ENCODE data around the gene ALOX15.

Gene ALOX15

GRCh38 chr17:4582691-4583090, 58.8 kb downstream of the ALOX15 start:
- no peak for DNase-seq (ENCODE audit: low read depth)
- TF ChIP-seq MYC (IDR thresholded peaks at IDR 0.05; ENCODE audit: low read depth, low read length) = no peak
- TF ChIP-seq MAX (IDR thresholded peaks at IDR 0.05; ENCODE audit: low read depth, low read length) = no peak
- no peak overlapping the region for H3K4me3 ChIP-seq (ENCODE audit: low read depth, low read length)

DNA sequence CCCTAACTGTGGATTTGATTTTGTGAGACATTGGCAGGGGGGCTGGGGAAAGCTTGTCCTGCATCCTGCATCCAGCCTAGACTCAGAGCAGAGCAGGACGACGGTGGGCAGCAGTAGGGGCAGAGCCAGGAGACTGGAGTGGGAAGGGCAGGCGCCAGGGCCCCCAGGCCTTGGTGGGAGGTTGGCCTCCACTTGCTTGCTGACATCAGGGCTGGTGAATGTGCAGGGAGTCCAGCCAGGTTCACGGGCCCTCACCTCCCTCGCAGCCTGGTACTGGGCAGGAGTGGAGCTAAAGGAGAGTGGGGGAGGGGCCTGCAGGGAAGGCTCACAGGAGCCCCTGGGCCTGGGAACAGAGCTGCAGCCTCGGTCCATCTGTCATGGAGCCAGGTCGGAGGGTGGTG, 59.4 kb downstream of the ALOX15 start:
- H3K4me3 ChIP-seq (ENCODE audit: low read depth, low read length) = no peak overlapping the region
- no peak for DNase-seq (ENCODE audit: low read depth)
- TF ChIP-seq, protein P1, sequence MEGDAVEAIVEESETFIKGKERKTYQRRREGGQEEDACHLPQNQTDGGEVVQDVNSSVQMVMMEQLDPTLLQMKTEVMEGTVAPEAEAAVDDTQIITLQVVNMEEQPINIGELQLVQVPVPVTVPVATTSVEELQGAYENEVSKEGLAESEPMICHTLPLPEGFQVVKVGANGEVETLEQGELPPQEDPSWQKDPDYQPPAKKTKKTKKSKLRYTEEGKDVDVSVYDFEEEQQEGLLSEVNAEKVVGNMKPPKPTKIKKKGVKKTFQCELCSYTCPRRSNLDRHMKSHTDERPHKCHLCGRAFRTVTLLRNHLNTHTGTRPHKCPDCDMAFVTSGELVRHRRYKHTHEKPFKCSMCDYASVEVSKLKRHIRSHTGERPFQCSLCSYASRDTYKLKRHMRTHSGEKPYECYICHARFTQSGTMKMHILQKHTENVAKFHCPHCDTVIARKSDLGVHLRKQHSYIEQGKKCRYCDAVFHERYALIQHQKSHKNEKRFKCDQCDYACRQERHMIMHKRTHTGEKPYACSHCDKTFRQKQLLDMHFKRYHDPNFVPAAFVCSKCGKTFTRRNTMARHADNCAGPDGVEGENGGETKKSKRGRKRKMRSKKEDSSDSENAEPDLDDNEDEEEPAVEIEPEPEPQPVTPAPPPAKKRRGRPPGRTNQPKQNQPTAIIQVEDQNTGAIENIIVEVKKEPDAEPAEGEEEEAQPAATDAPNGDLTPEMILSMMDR (IDR thresholded peaks at IDR 0.05; ENCODE audit: low read depth, low read length) = no peak
- TF ChIP-seq POLR2A (IDR thresholded peaks at IDR 0.05; ENCODE audit: extremely low read depth, insufficient read length) (no peak), MAX (IDR thresholded peaks at IDR 0.05; ENCODE audit: low read depth, low read length) (no peak), MYC (IDR thresholded peaks at IDR 0.05; ENCODE audit: low read depth, low read length) (no peak)

Data from NB4 (cell line).